ENCODE results near the gene NANOS2.
"Not testable (repeated sequence)": the region's sequence is repeated elsewhere in the genome, so short reads cannot be mapped to it uniquely, and the experiment has no call there.

NANOS2 gene

DNA sequence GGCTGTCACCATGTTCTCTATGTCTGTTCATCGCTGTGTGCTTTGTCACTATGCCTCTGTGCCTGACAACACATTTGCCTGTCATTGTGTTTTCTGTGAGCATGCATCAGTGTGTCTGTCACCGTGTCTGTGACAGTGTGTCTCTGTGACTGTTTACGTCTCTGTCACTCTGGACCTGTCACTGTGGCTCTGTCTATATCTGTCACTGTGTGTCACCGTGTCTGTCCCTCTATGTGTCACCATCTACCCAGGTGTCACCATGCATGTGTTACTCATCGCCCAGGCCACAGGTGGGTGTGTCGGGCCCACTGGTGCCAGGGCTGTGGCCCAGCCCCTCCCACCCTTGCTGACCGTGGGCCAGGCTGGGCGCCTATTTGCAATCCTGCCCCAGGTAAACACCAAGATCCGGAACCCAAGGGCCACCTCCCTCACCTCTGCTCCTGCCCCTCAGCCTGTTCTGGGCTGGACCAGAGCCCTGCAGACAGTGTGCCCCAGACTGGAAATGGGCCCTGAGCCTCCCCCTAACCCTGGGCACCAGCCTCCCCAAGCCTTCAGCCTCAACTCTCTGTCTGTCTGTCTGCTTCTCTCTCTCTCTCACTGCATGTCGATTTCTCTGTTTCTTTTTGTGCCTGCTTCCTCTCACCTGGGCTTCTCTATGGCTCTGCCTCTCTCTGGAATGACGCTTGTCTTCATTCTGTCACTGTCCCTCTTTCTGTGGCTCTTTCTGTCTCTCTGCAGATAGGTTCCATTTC, 36.4 kb downstream of the NANOS2 start:
- no peak for DNase-seq

DNA sequence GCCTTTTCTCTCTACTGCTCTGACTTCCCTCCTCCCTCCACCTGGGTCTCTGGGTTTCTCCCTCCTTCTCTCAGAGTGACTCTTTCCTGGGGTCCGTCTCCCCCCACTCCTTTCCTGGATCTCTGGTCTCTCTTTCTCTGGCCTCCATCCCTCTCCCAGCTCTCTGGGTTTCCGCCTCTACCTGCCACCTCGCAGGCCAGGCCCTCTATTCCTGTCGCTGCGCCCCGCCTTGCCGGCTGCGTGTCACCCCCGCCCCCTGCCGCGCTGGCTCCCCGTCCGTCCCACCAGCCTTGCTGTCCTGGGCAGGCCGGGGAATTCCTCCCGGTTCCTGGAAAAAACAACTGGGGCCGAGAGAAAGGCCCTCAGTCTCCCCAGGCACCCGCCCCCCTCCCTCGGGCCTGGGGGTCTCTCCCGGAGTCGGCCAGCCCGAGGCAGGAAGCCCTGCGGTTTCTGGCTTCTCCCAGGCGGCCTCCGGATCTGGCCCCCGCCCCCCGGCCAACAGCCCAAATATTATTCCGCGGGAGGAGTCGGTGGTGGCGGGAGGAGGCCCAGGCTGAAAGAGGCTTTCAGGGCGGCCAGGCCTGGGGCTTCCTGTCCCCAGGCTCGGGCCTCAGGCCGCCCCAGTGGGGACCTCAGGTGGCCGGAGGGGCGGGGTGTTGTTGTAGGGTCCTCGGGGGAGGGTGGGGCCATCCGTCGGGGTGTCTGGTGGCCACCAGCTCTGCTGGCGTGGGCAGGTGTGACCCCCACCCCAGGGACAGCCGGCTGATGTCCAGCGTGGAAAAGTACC, 38.0 kb downstream of the NANOS2 start:
- no peak for DNase-seq

DNA sequence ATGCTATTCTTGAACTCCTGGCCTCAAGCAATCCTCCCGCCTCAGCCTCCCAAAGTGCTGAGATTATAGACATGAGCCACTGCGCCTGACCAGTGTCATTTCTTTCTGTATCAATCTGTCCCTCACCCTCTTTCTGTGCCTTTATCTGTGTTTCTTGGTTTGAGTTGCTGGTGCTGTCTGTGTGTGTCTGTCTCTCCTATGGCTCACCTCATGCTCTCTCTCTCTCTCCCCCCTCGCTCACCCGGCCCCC, 38.5 kb downstream of the NANOS2 start:
- DNase-seq = no peak

GRCh38 chr19:45874620-45874966, 40.0 kb downstream of the NANOS2 start:
- DNase-seq = no peak

GRCh38 chr19:45873219-45873772, 41.3 kb downstream of the NANOS2 start:
- DNase-seq = no peak

- no peak for DNase-seq
Measured at GRCh38 chr19:45872095-45872919, 42.3 kb downstream of the NANOS2 start.

- no peak for DNase-seq
Measured at GRCh38 chr19:45870798-45871197, 43.8 kb downstream of the NANOS2 start.

DNA sequence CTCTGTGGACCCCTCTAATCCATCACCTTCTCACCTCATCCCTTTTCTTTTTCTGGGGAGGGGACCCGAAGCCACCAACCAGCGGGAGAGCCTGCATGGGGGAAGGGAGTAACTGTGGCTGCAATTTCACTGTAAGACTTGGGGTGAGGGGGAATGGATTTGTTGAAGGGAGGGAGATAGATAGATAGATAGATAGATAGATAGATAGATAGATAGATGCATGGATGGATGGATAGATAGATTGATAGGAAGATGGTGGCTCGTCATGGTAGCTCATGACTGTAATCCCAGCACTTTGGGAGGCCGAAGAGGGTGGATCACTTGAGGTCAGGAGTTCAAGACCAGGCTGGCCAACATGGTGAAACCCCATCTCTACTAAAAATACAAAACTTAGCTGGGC, 47.3 kb downstream of the NANOS2 start:
- not testable (repeated sequence) for DNase-seq

DNA sequence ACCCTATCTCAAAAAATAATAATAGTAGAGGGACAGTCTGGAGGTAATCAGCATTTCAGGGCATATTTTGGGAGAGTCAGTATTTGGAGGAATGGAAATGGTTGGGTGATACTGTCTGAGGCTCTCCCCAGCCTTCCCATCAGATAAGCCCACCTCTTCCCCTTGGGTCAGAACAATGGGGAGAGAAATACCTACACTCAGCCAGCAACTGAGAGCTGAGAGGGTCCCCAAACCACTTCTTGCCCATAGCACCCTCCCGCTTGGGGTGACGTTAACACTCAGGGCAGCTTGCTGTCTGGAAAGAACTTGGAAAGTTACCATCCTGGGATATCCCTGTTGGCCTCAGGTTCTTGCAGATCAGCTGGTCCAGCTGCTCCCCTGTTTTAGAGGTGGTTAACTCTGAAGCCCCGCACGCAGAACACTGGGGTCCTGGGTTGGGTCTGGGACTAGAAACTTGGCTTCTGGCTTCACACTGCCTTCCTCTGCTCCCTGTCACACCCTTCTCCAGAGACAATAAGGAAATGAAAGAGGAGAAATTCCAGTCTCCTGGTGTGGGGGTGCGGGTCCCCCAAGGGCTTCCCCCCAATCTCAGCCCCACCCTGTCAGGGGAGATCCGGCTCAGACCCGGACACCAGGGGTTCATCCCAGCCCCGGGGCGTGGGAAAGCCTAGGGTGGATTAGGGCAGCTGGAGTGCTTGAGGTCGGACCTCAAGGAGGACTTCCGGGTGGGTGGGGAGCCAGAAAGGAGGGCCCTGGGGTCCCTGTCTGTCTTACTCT, 48.0 kb downstream of the NANOS2 start:
- DNase-seq = no peak

DNA sequence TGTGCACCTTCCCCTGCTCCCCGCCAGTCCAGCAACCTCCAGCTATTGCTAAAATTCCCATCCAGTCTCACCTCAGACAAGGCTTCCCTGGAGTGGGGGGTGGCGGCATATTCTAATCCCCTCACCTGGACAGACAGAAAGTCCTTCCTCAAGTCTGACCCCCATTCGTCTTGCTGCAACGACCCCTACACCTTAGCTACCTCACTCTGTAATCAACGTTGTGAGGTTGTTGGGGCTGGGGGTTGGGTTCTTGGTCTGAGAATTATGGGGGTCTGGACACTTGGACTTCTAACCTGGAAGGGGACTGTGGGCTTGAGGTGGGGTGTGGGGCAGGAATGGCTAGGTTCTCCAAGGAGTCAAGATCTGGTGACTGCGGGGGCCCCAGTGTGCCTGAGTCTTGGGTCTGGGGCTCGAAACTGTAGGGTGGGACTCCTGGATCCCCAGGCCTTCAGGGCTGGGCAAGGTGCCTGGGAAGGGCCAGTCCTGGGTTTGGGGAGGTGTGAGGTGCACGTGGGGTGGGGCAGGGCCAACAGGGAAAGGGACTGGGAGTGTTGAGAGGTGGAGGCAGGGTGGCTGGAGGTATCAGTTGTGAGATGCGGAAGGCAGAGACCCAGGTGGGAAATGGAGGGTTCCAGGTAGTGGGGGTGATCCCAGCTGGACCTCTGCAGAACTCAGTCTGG, 49.2 kb downstream of the NANOS2 start:
- no peak for DNase-seq

- DNase-seq = no peak
Measured at GRCh38 chr19:45864629-45865082, 49.9 kb downstream of the NANOS2 start.

DNA sequence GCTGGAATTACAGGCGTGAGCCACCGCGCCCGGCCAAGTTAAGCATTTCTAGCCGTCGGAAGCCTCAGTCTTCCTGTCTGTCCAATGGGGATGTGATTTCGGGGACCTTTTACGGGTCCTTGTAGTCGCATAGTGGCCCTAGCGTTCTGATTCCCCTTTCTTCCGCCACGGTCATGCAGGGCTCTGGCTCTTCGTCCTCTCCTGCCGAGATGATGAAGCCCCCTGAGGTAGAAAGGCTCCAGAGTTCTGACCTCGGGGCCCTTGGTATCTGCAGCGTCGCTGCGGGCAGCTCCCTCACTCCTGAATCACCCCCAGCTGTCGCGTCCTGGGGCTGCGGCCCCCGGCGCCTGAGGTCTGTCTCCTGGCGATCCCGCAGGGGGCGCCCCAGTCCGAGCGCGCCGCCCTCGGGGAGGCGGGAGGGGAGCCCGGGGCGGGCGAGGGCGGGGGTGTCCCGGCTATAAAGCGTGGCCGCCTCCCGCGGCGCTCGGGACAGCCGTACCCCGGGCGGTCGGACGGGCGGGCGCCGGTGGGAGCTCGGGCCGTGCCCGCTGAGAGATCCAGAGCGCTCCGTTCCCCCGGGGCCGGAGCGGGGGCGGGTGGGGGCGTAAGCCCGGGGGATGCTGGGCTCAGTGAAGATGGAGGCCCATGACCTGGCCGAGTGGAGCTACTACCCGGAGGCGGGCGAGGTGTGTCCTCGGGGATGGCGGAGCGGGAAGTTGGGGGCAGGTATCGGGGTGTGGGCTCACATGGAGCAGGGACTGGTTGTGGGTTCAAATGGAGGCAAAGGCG, 50.5 kb downstream of the NANOS2 start, which contains the start of gene FOXA3:
FOXA3 (plus strand) TSS at position 487 of the 789 bp plus-strand sequence; CDS start at position 618, 131 bp downstream.
- peak in 6 of 56 donors; percentile 4 to 31 (median 18) for DNase-seq

DNA sequence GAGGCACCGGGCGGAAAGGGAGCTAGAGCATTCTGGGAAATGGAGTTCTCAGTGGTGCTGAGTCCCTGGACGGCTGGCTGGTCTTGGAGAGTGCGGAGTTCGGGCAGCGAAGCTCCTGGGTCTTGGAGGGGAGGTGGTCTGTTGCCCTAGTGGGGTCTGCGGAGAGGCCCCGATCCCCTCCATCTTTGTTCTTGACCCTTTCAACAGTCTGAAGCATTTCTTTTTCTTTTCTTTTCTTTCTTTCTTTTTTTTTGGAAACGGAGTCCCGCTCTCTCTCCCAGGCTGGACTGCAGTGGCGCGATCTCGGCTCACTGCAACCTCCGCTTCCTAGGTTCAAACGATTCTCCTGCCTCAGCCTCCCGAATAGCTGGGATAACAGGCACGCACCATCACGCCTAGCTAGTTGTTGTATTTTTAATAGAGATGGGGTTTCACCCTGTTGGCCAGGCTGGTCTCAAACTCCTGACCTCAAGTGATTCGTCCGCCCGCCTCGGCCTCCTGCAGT, 51.2 kb downstream of the NANOS2 start:
- DNase-seq = no peak
